Activated T-helper 17 cell treated with anti-CD3 and anti-CD28 coated beads, Interleukin-2, amount 50 U/mL, for 72 hours (primary cell): ENCODE measurements around the gene EIF6. TPM values are rescaled to one million over a fixed set of nuclear protein-coding genes. Genes with fewer than 3 reads are reported as not detected.

Experiments
- ATAC-seq: fragments of 150-1000 bp; cut with Tn5 transposase; replicated peaks from 2 replicates; pipeline ENCODE4 v1.10.0; 2021; ENCODE audit warnings: mild to moderate bottlenecking, moderate library complexity
- H3K27ac Mint-ChIP-seq: one replicate; pipeline ENCODE4 v1.8.0; 2022; ENCODE audit warnings: mixed read lengths
- H3K27me3 Mint-ChIP-seq: one replicate; pipeline ENCODE4 v1.8.0; 2022; ENCODE audit warnings: mixed read lengths
- H3K36me3 Mint-ChIP-seq: one replicate; pipeline ENCODE4 v1.8.0; 2022; ENCODE audit warnings: low read depth, mild to moderate bottlenecking, mixed read lengths
- H3K4me1 Mint-ChIP-seq: one replicate; pipeline ENCODE4 v1.8.0; 2022; ENCODE audit warnings: mixed read lengths
- H3K4me3 Mint-ChIP-seq: one replicate; pipeline ENCODE4 v1.8.0; 2022; ENCODE audit warnings: mild to moderate bottlenecking, mixed read lengths
- H3K9me3 Mint-ChIP-seq: one replicate; pipeline ENCODE4 v1.8.0; 2022; ENCODE audit warnings: mixed read lengths
- total RNA-seq, 2 donors: library from RNA; stranded (reverse); gene quantifications; one replicate each; pipeline ENCODE4 v1.2.3, GENCODE V29; 2022

Gene EIF6
- total RNA-seq, 2 donors from 2014 or later: 82.7 to 146 TPM

GRCh38 chr20:35293303-35294292 lies 9.0 kb upstream of the EIF6 start:
- no peak overlapping the region for H3K27ac Mint-ChIP-seq
- no peak overlapping the region for H3K4me3 Mint-ChIP-seq
- no peaks in the 10 kb centered on the region for H3K4me1 Mint-ChIP-seq
- no peaks in the 10 kb centered on the region for H3K36me3 Mint-ChIP-seq
- no peak for ATAC-seq
- peaks cover 10% of the 10 kb centered on the region for H3K27me3 Mint-ChIP-seq
- H3K9me3 Mint-ChIP-seq: no peaks in the 10 kb centered on the region

GRCh38 chr20:35292504-35293285 lies 8.1 kb upstream of the EIF6 start:
- no peak overlapping the region for H3K27ac Mint-ChIP-seq
- H3K9me3 Mint-ChIP-seq: no peaks in the 10 kb centered on the region
- H3K4me3 Mint-ChIP-seq: no peak overlapping the region

GRCh38 chr20:35291654-35292503 lies 7.3 kb upstream of the EIF6 start, which contains the start of gene FAM83C:
Gene FAM83C (minus strand): TSS chr20:35292425. CDS start chr20:35292304, 121 bp downstream.
- Mint-ChIP-seq H3K4me3 (no peak within 1 kb of the TSS), H3K4me1 (no peaks in the 10 kb centered on the region), H3K27ac (no peak within 1 kb of the TSS), H3K36me3 (no peaks in the 10 kb centered on the region), H3K9me3 (no peaks in the 10 kb centered on the region), H3K27me3 (peaks cover 10% of the 10 kb centered on the region)
- no peak for ATAC-seq

More at GRCh38 chr20:35292504-35293285, 8.1 kb upstream of the EIF6 start:
- no peaks in the 10 kb centered on the region for H3K36me3 Mint-ChIP-seq
- no peak for ATAC-seq
- H3K4me1 Mint-ChIP-seq: no peaks in the 10 kb centered on the region
- peaks cover 10% of the 10 kb centered on the region for H3K27me3 Mint-ChIP-seq

GRCh38 chr20:35290887-35291417 lies 6.4 kb upstream of the EIF6 start:
- ATAC-seq: no peak
- peaks cover 2% of the 10 kb centered on the region for H3K4me1 Mint-ChIP-seq
- no peaks in the 10 kb centered on the region for H3K9me3 Mint-ChIP-seq
- H3K27ac Mint-ChIP-seq: no peak overlapping the region
- no peaks in the 10 kb centered on the region for H3K36me3 Mint-ChIP-seq
- no peak overlapping the region for H3K4me3 Mint-ChIP-seq
- peaks cover 10% of the 10 kb centered on the region for H3K27me3 Mint-ChIP-seq

- H3K4me1 Mint-ChIP-seq: peaks cover 8% of the 10 kb centered on the region
- ATAC-seq: no peak
- no peak overlapping the region for H3K4me3 Mint-ChIP-seq
- peak overlapping the region; percentile 48 for H3K27ac Mint-ChIP-seq
- no peaks in the 10 kb centered on the region for H3K9me3 Mint-ChIP-seq
- H3K36me3 Mint-ChIP-seq: no peaks in the 10 kb centered on the region
- H3K27me3 Mint-ChIP-seq: peaks cover 9% of the 10 kb centered on the region
These were observed 5.8 kb upstream of the EIF6 start for GRCh38 chr20:35290186-35290886.

GRCh38 chr20:35288325-35289060 lies 3.9 kb upstream of the EIF6 start:
- Mint-ChIP-seq H3K27ac (no peak overlapping the region), H3K9me3 (no peaks in the 10 kb centered on the region), H3K27me3 (peaks cover 6% of the 10 kb centered on the region), H3K4me3 (no peak overlapping the region), H3K4me1 (peaks cover 15% of the 10 kb centered on the region), H3K36me3 (peaks cover 13% of the 10 kb centered on the region)
- no peak for ATAC-seq

- ATAC-seq: no peak
- no peaks in the 10 kb centered on the region for H3K9me3 Mint-ChIP-seq
- H3K27me3 Mint-ChIP-seq: peaks cover 4% of the 10 kb centered on the region
- peaks cover 17% of the 10 kb centered on the region for H3K36me3 Mint-ChIP-seq
- no peak overlapping the region for H3K4me3 Mint-ChIP-seq
- no peak overlapping the region for H3K27ac Mint-ChIP-seq
- peaks cover 15% of the 10 kb centered on the region for H3K4me1 Mint-ChIP-seq
These were observed 3.1 kb upstream of the EIF6 start for GRCh38 chr20:35287509-35288324.

- no peak overlapping the region for H3K27ac Mint-ChIP-seq
- no peaks in the 10 kb centered on the region for H3K9me3 Mint-ChIP-seq
- no peak for ATAC-seq
- peaks cover 15% of the 10 kb centered on the region for H3K4me1 Mint-ChIP-seq
- peaks cover 24% of the 10 kb centered on the region for H3K36me3 Mint-ChIP-seq
- no peaks in the 10 kb centered on the region for H3K27me3 Mint-ChIP-seq
- no peak overlapping the region for H3K4me3 Mint-ChIP-seq
These were observed 2.4 kb upstream of the EIF6 start for GRCh38 chr20:35286899-35287508.

- no peaks in the 10 kb centered on the region for H3K27me3 Mint-ChIP-seq
- H3K4me3 Mint-ChIP-seq: peak overlapping the region; percentile 97
- H3K9me3 Mint-ChIP-seq: no peaks in the 10 kb centered on the region
- H3K4me1 Mint-ChIP-seq: peaks cover 15% of the 10 kb centered on the region
- H3K36me3 Mint-ChIP-seq: peaks cover 31% of the 10 kb centered on the region
- no peak for ATAC-seq
- H3K27ac Mint-ChIP-seq: peak overlapping the region; percentile 95
These were observed 1.7 kb upstream of the EIF6 start for GRCh38 chr20:35286077-35286898.

- Mint-ChIP-seq H3K9me3 (no peaks in the 10 kb centered on the region), H3K27ac (peak overlapping the region; percentile 95), H3K4me3 (peak overlapping the region; percentile 97), H3K4me1 (peaks cover 15% of the 10 kb centered on the region), H3K36me3 (peaks cover 35% of the 10 kb centered on the region), H3K27me3 (no peaks in the 10 kb centered on the region)
- peak; percentile 12 for ATAC-seq
These were observed 1.2 kb upstream of the EIF6 start for GRCh38 chr20:35285806-35286076.

- Mint-ChIP-seq H3K4me1 (peaks cover 16% of the 10 kb centered on the region), H3K27me3 (no peaks in the 10 kb centered on the region), H3K27ac (peak overlapping the region; percentile 95), H3K9me3 (no peaks in the 10 kb centered on the region), H3K36me3 (peaks cover 41% of the 10 kb centered on the region), H3K4me3 (peak overlapping the region; percentile 97)
- no peak for ATAC-seq
These were observed 627 bp upstream of the EIF6 start for GRCh38 chr20:35284992-35285805.
